Liver (tissue), 9 donors: ENCODE results near the gene PDZD11. TPM values are rescaled to one million over a fixed set of nuclear protein-coding genes. Genes with fewer than 3 reads are reported as not detected.

ENCODE experiments used
- DNase-seq: peaks from one replicate; pipeline ENCODE4 v3.0.0-alpha.2; 2017; ENCODE audit warnings: low spot score
- H3K27ac ChIP-seq, 2 donors: one replicate each; pipeline ENCODE4 v1.7.0; 2013; ENCODE audit warnings: inconsistent platforms in 2 of 2, low read length in 2 of 2, control low read depth in 1 of 2, low read depth in 1 of 2, mild to moderate bottlenecking in 1 of 2
- H3K27me3 ChIP-seq, 4 donors: one replicate each; pipeline versions ENCODE4 v1.6.1 to v1.7.0; 2013; ENCODE audit warnings: low read length in 3 of 4, inconsistent platforms in 1 of 4, mild to moderate bottlenecking in 1 of 4, moderate library complexity in 1 of 4; ENCODE audit not compliant: control insufficient read depth in 4 of 4, insufficient read depth in 4 of 4
- H3K36me3 ChIP-seq, 4 donors: one replicate each; pipeline versions ENCODE4 v1.6.1 to v1.7.0; 2013; ENCODE audit warnings: low read length in 3 of 4, mild to moderate bottlenecking in 3 of 4, low read depth in 1 of 4, moderate library complexity in 1 of 4; ENCODE audit not compliant: control insufficient read depth in 4 of 4, insufficient read depth in 3 of 4
- H3K4me1 ChIP-seq, 4 donors: one replicate each; pipeline versions ENCODE4 v1.6.1 to v1.7.0; 2013; ENCODE audit warnings: low read length in 3 of 4, mild to moderate bottlenecking in 3 of 4, moderate library complexity in 1 of 4; ENCODE audit not compliant: control insufficient read depth in 4 of 4, insufficient read depth in 4 of 4
- H3K4me3 ChIP-seq, 3 donors: one replicate each; pipeline versions ENCODE4 v1.6.1 to v1.7.0; 2013; ENCODE audit warnings: low read length in 3 of 3, control low read depth in 1 of 3, low read depth in 1 of 3, mild to moderate bottlenecking in 1 of 3
- H3K9ac ChIP-seq, 2 donors: one replicate each; pipeline ENCODE4 v1.7.0; 2013; ENCODE audit warnings: low read length in 2 of 2, mild to moderate bottlenecking in 2 of 2, moderate library complexity in 2 of 2, control low read depth in 1 of 2, low read depth in 1 of 2
- H3K9me3 ChIP-seq, 4 donors: one replicate each; pipeline versions ENCODE4 v1.6.1 to v1.7.0; 2013; ENCODE audit warnings: low read length in 3 of 4; ENCODE audit not compliant: control insufficient read depth in 4 of 4
- ATF3 ChIP-seq: IDR thresholded peaks from 2 replicates; pipeline ENCODE4 v1.6.1; 2016; ENCODE audit warnings: antibody characterized with exemption
- CTCF ChIP-seq: fragments of 150-350 bp; IDR thresholded peaks from 2 replicates; pipeline ENCODE4 v1.5.1; 2017; ENCODE audit warnings: improper control_type of control experiment, low read depth, low read length; ENCODE audit not compliant: missing input control
- EGR1 ChIP-seq, 2 donors: IDR thresholded peaks; 2 replicates each; pipeline ENCODE4 v1.6.1; 2016 to 2018; ENCODE audit warnings: antibody characterized with exemption in 2 of 2, low read depth in 2 of 2
- FOXA1 ChIP-seq: IDR thresholded peaks from 2 replicates; pipeline ENCODE4 v1.6.1; 2016; ENCODE audit warnings: antibody characterized with exemption
- FOXA2 ChIP-seq: IDR thresholded peaks from 2 replicates; pipeline ENCODE4 v1.6.1; 2016; ENCODE audit warnings: antibody characterized with exemption
- GABPA ChIP-seq, 2 donors: IDR thresholded peaks in 1 of 2; conservative IDR thresholded peaks in 1 of 2; 2 replicates each; pipeline ENCODE4 v1.6.1; 2016; ENCODE audit warnings: antibody characterized with exemption in 2 of 2, mild to moderate bottlenecking in 1 of 2, moderate library complexity in 1 of 2
- HNF4A ChIP-seq, 2 donors: conservative IDR thresholded peaks; 2 replicates each; pipeline ENCODE4 v1.6.1; 2016; ENCODE audit warnings: antibody characterized with exemption in 2 of 2, mild to moderate bottlenecking in 2 of 2
- HNF4G ChIP-seq: IDR thresholded peaks from 2 replicates; pipeline ENCODE4 v1.6.1; 2016; ENCODE audit warnings: antibody characterized with exemption
- JUND ChIP-seq, 2 donors: IDR thresholded peaks; 2 replicates each; pipeline ENCODE4 v1.6.1; 2016; ENCODE audit warnings: antibody characterized with exemption in 2 of 2
- MAX ChIP-seq: IDR thresholded peaks from 2 replicates; pipeline ENCODE4 v1.6.1; 2016; ENCODE audit warnings: antibody characterized with exemption
- NR2F2 ChIP-seq: IDR thresholded peaks from 2 replicates; pipeline ENCODE4 v1.6.1; 2016; ENCODE audit warnings: antibody characterized with exemption
- RAD21 ChIP-seq, 2 donors: IDR thresholded peaks; 2 replicates each; pipeline ENCODE4 v1.6.1; 2016; ENCODE audit warnings: antibody characterized with exemption in 2 of 2, mild to moderate bottlenecking in 2 of 2
- RXRA ChIP-seq, 2 donors: IDR thresholded peaks; 2 replicates each; pipeline ENCODE4 v1.6.1; 2017 to 2018; ENCODE audit warnings: antibody characterized with exemption in 2 of 2, mild to moderate bottlenecking in 1 of 2
- SP1 ChIP-seq: IDR thresholded peaks from 2 replicates; pipeline ENCODE4 v1.6.1; 2018; ENCODE audit warnings: antibody characterized with exemption, mild to moderate bottlenecking
- TAF1 ChIP-seq: conservative IDR thresholded peaks from 2 replicates; pipeline ENCODE4 v1.6.1; 2016; ENCODE audit warnings: antibody characterized with exemption, mild to moderate bottlenecking
- YY1 ChIP-seq: IDR thresholded peaks from 2 replicates; pipeline ENCODE4 v1.6.1; 2016; ENCODE audit warnings: antibody characterized with exemption, mild to moderate bottlenecking
- ZBTB33 ChIP-seq: IDR thresholded peaks from 2 replicates; pipeline ENCODE4 v1.6.1; 2016; ENCODE audit warnings: antibody characterized with exemption
- WGBS: extraction: QIAGEN DNeasy Blood & Tissue Kit; methylation state at CpG from one replicate; pipeline ENCODE4 v1.1.7; 2013; 5-methylcytosine and 5-hydroxymethylcytosine counted together
- polyA plus RNA-seq, 2 donors: library from polyadenylated mRNA; stranded (reverse) in 1 of 2; unstranded in 1 of 2; fragments of 200-250 nt in 1 of 2; fragments of >200 nt in 1 of 2; fragmentation: Nextera tagmentation in 1 of 2; extraction: Ambion mirVana in 1 of 2; gene quantifications; one replicate each; pipeline versions ENCODE4 v1.2.1 to v1.2.3, GENCODE V29; 2013 to 2015
- total RNA-seq, 2 donors: library from RNA; depleted of rRNA; stranded (reverse); fragments of >200 nt; gene quantifications; one replicate each; pipeline ENCODE4 v1.2.3, GENCODE V29; 2014
- TF ChIP-seq, protein P1 (sequence below): IDR thresholded peaks from 2 replicates; pipeline ENCODE4 v1.6.1; 2016; ENCODE audit warnings: antibody characterized with exemption, mild to moderate bottlenecking
- donor health status: healthy.
- donor health status: healthy.
- donor health status: healthy.
- donor health status: healthy.
- donor health status: healthy.

The PDZD11 gene
- total and polyA plus RNA-seq, 4 donors, result 8.5 to 25.9 (median 15.8) TPM

DNA sequence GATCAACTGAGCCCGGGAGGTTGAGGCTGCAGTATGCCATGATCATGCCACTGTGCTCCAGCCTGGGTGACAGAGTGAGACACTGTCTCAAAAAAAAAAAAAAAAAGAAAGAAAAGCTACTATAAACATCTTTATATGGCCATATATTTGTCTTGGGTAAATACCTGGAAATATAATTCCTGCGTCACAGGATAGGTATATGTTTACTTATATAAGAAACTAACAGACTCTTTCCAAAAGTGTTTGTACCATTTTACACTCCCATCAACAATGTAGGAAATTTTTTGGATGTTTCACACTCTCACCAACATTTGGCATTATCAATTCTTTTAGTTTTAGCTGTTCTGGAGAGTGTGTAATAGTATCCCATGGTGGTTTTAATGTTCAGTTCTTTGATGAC, 42.5 kb downstream of the PDZD11 start:
- H3K27me3 ChIP-seq, result no peaks in the 10 kb centered on the region
- 89% methylated on average over 2 of the region's 2 CpGs for WGBS
- TF ChIP-seq HNF4A (conservative IDR thresholded peaks at IDR 0.05), result no peak
- TF ChIP-seq CTCF, result no peak
- TF ChIP-seq GABPA (IDR thresholded peaks at IDR 0.05 in 1 of 2, conservative IDR thresholded peaks at IDR 0.05 in 1 of 2), result no peak
- no peak for TF ChIP-seq TAF1
- TF ChIP-seq ZBTB33, result no peak
- no peak for TF ChIP-seq EGR1 (IDR thresholded peaks at IDR 0.05; ENCODE audit: low read depth in 2 of 2)
- no peak for TF ChIP-seq JUND (IDR thresholded peaks at IDR 0.05)
- TF ChIP-seq FOXA1, result no peak
- no peak for TF ChIP-seq NR2F2
- TF ChIP-seq MAX, result no peak
- TF ChIP-seq RAD21 (IDR thresholded peaks at IDR 0.05), result no peak
- no peak for TF ChIP-seq SP1
- TF ChIP-seq YY1, result no peak
- TF ChIP-seq HNF4G, result no peak
- no peak for TF ChIP-seq FOXA2
- TF ChIP-seq ATF3, result no peak
- TF ChIP-seq RXRA (IDR thresholded peaks at IDR 0.05), result no peak
- TF ChIP-seq, protein P1, sequence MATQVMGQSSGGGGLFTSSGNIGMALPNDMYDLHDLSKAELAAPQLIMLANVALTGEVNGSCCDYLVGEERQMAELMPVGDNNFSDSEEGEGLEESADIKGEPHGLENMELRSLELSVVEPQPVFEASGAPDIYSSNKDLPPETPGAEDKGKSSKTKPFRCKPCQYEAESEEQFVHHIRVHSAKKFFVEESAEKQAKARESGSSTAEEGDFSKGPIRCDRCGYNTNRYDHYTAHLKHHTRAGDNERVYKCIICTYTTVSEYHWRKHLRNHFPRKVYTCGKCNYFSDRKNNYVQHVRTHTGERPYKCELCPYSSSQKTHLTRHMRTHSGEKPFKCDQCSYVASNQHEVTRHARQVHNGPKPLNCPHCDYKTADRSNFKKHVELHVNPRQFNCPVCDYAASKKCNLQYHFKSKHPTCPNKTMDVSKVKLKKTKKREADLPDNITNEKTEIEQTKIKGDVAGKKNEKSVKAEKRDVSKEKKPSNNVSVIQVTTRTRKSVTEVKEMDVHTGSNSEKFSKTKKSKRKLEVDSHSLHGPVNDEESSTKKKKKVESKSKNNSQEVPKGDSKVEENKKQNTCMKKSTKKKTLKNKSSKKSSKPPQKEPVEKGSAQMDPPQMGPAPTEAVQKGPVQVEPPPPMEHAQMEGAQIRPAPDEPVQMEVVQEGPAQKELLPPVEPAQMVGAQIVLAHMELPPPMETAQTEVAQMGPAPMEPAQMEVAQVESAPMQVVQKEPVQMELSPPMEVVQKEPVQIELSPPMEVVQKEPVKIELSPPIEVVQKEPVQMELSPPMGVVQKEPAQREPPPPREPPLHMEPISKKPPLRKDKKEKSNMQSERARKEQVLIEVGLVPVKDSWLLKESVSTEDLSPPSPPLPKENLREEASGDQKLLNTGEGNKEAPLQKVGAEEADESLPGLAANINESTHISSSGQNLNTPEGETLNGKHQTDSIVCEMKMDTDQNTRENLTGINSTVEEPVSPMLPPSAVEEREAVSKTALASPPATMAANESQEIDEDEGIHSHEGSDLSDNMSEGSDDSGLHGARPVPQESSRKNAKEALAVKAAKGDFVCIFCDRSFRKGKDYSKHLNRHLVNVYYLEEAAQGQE, result no peak

More for the DNA sequence above, 42.5 kb downstream of the PDZD11 start:
- H3K9ac ChIP-seq, result no peak overlapping the region
- no peaks in the 10 kb centered on the region for H3K36me3 ChIP-seq
- H3K9me3 ChIP-seq, result no peaks in the 10 kb centered on the region
- no peaks in the 10 kb centered on the region for H3K4me1 ChIP-seq
- no peak overlapping the region for H3K4me3 ChIP-seq
- no peak for DNase-seq
- H3K27ac ChIP-seq, result no peak overlapping the region
